Left lung (tissue), 10 donors: ENCODE data around the gene SF3A1. TPM values are rescaled to one million over a fixed set of nuclear protein-coding genes. Genes with fewer than 3 reads are reported as not detected.

Experiments used
- ATAC-seq: fragments of 200-7000 bp; cut with Tn5 transposase; one replicate; pipeline ENCODE4 v1.9.1; 2020; ENCODE audit warnings: moderate library complexity
- DNase-seq, 4 donors: peaks; one replicate each; pipeline ENCODE4 v3.0.0-alpha.2; 2013 to 2020
- H3K27ac ChIP-seq, 2 donors: fragments of 200-600 bp; sonication (generic) in 1 of 2; one replicate each; pipeline versions ENCODE4 v1.5.0 to v1.8.0; 2020 to 2021
- H3K27me3 ChIP-seq, 2 donors: fragments of 200-600 bp; sonication (generic) in 1 of 2; one replicate each; pipeline versions ENCODE4 v1.5.0 to v1.8.0; 2020 to 2021
- H3K36me3 ChIP-seq, 2 donors: fragments of 200-600 bp; sonication (generic) in 1 of 2; one replicate each; pipeline versions ENCODE4 v1.5.0 to v1.8.0; 2020 to 2021
- H3K4me1 ChIP-seq, 2 donors: fragments of 200-600 bp; one replicate each; pipeline ENCODE4 v1.8.0; 2021
- H3K4me3 ChIP-seq, 2 donors: fragments of 200-600 bp; sonication (generic) in 1 of 2; one replicate each; pipeline versions ENCODE4 v1.5.0 to v1.8.0; 2020 to 2021; ENCODE audit warnings: mild to moderate bottlenecking in 1 of 2
- H3K9me3 ChIP-seq, 2 donors: fragments of 200-600 bp; sonication (generic) in 1 of 2; one replicate each; pipeline versions ENCODE4 v1.5.0 to v1.8.0; 2020 to 2021
- CTCF ChIP-seq, 2 donors: fragments of 200-600 bp; sonication (generic) in 1 of 2; IDR thresholded peaks; one replicate each; pipeline versions ENCODE4 v1.5.0 to v1.8.0; 2021; ENCODE audit warnings: antibody characterized with exemption in 2 of 2
- intact Hi-C, 2 donors: fragments of 100-400 bp; cut with DNase I; formaldehyde crosslinking; loops; one replicate each; pipeline versions ENCODE4 v1.11.2 to v1.14.2; 2022
- polyA plus RNA-seq, 6 donors: library from polyadenylated mRNA; unstranded; fragments of 120-200 nt; gene quantifications; one replicate each; pipeline ENCODE4 v1.2.1, GENCODE V29; 2013; ENCODE audit not compliant: insufficient read length in 6 of 6
- total RNA-seq, 2 donors: library from RNA; stranded (reverse); fragmentation: NEBNext Ultra II Directional; extraction: Animal tissue kit (Norgen Biotek cat#: 25700); gene quantifications; one replicate each; pipeline ENCODE4 v1.2.1, GENCODE V29; 2021
- donor health status: DM: no; HTN: yes; CAD: no.
- donor health status: DM: no; HTN: no; CAD: no.

Gene SF3A1
- total and polyA plus RNA-seq, 8 donors: 119 to 154 (median 137) TPM

DNA sequence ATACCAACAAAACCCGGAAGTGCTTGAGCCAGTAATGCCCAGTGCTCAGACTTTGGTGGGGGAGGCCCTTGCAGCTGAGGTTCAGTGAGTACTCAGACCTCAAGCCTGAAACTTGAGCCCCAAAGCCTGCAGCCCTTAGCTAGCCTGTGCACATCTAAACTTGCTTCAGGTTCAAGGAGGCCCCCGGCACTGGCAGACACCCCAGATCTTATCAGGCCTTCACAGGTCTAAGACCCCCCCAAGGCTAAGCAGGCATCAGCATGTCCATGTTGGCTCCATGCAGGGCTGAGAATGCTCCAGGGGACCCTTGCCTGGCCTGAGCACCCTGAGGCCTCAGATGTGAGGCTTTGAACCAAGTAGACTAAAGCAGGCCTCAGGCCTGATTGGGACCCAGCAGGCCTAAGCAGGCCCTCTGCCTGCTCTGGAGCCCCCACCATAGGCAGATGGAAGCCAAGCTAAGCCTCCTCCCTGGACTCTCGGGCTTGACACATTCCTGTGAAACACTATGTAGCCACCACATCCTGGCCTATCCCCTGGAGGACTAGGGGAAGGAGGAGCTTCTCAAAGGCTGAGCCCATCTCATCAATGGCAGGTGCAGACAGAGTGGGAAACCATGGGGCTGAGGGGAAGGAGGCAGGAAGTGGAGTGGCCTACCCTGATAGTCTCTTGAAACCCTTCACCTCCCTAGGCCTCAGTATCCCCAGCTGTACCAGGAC is 66.2 kb downstream of the SF3A1 start:
- Histone ChIP-seq H3K36me3 (peaks cover 0 to 44% of the 10 kb centered on the region in 2 donors), H3K9me3 (no peaks in the 10 kb centered on the region), H3K27ac (peak overlapping the region; percentile 87 to 88), H3K4me1 (peaks cover 31 to 57% of the 10 kb centered on the region in 2 donors), H3K4me3 (peak overlapping the region in 1 of 2 donors; percentile 96), H3K27me3 (no peaks in the 10 kb centered on the region)
- TF ChIP-seq CTCF (IDR thresholded peaks at IDR 0.05): no peak
- ATAC-seq (no peak), DNase-seq (peak in 1 of 4 donors; percentile 60)
- intact Hi-C loops: no loop called here

- DNase-seq (peak in 1 of 4 donors; percentile 85), ATAC-seq (peak; percentile 3)
- Histone ChIP-seq H3K4me3 (peak overlapping the region in 1 of 2 donors; percentile 96), H3K4me1 (peaks cover 31 to 57% of the 10 kb centered on the region in 2 donors), H3K27me3 (no peaks in the 10 kb centered on the region), H3K9me3 (no peaks in the 10 kb centered on the region), H3K27ac (peak overlapping the region; percentile 87 to 88), H3K36me3 (peaks cover 0 to 44% of the 10 kb centered on the region in 2 donors)
- TF ChIP-seq CTCF (IDR thresholded peaks at IDR 0.05): no peak
- intact Hi-C loops: loop anchor here (5.0 to 10.0 kb wide), 2 partner anchors 95 to 97 kb away; partner anchors contain the start of gene RNF215 (in 2 of the 2)
Observed at GRCh38 chr22:30289980-30290313, 66.7 kb downstream of the SF3A1 start.

- ATAC-seq (peak; percentile 89), DNase-seq (peak; percentile 95 to 99 (median 99))
- peaks cover 0 to 40% of the 10 kb centered on the region in 2 donors for H3K36me3 ChIP-seq
Observed at GRCh38 chr22:30289141-30289979, 67.3 kb downstream of the SF3A1 start, which contains the start of gene CASTOR1. TSS of gene CASTOR1 (minus strand) at chr22:30289505. CDS start at chr22:30289497, 8 bp downstream.

GRCh38 chr22:30288419-30289140 is 68.1 kb downstream of the SF3A1 start:
- intact Hi-C loops: loop anchor here (5.0 to 10.0 kb wide), 2 partner anchors 96 to 99 kb away; partner anchors contain the start of gene RNF215 (in 2 of the 2)
- Histone ChIP-seq H3K4me3 (peak overlapping the region; percentile 89 to 96), H3K27me3 (no peaks in the 10 kb centered on the region), H3K36me3 (peaks cover 0 to 35% of the 10 kb centered on the region in 2 donors), H3K4me1 (peaks cover 31 to 60% of the 10 kb centered on the region in 2 donors), H3K9me3 (no peaks in the 10 kb centered on the region), H3K27ac (peak overlapping the region; percentile 85 to 88)
- no peak for TF ChIP-seq CTCF (IDR thresholded peaks at IDR 0.05)
- ATAC-seq (no peak), DNase-seq (peak in 1 of 4 donors; percentile 40)

More at GRCh38 chr22:30289141-30289979, 67.3 kb downstream of the SF3A1 start, which contains the start of gene CASTOR1:
- Histone ChIP-seq H3K4me1 (peaks cover 31 to 57% of the 10 kb centered on the region in 2 donors), H3K27ac (peak within 1 kb of the TSS; percentile 87 to 88), H3K4me3 (peak within 1 kb of the TSS; percentile 89 to 96), H3K9me3 (no peaks in the 10 kb centered on the region), H3K27me3 (no peaks in the 10 kb centered on the region)
- no peak for TF ChIP-seq CTCF (IDR thresholded peaks at IDR 0.05)
- intact Hi-C loops: loop anchor here (5.0 to 10.0 kb wide), 2 partner anchors 95 to 98 kb away; partner anchors contain the start of gene RNF215 (in 2 of the 2)
